GM18499 (cell line): ENCODE measurements around the gene PABPC3.

Experiments
- ATAC-seq: cut with Tn5 transposase; IDR thresholded peaks from one replicate; pipeline ENCODE4 v1.9.1; 2021; ENCODE audit warnings: moderate number of reproducible peaks; ENCODE audit not compliant: insufficient read depth, unreplicated experiment

PABPC3 gene

GRCh38 chr13:25110956-25111584 lies 15.1 kb downstream of the PABPC3 start:
- no peak for ATAC-seq

- ATAC-seq = no peak
Observed at GRCh38 chr13:25111585-25111956, 15.6 kb downstream of the PABPC3 start.

GRCh38 chr13:25112695-25113255 lies 16.8 kb downstream of the PABPC3 start:
- no peak for ATAC-seq

GRCh38 chr13:25114220-25114619 lies 18.3 kb downstream of the PABPC3 start:
- ATAC-seq = no peak

- no peak for ATAC-seq
Observed at GRCh38 chr13:25116044-25116443, 20.1 kb downstream of the PABPC3 start.

GRCh38 chr13:25117312-25117711 lies 21.4 kb downstream of the PABPC3 start:
- ATAC-seq = no peak

GRCh38 chr13:25118378-25118905 lies 22.5 kb downstream of the PABPC3 start:
- no peak for ATAC-seq

- ATAC-seq = no peak
Observed at GRCh38 chr13:25130944-25131343, 35.0 kb downstream of the PABPC3 start.

- ATAC-seq = no peak
Observed at GRCh38 chr13:25131881-25132420, 36.0 kb downstream of the PABPC3 start.

- ATAC-seq = no peak
Observed at GRCh38 chr13:25132751-25133390, 36.9 kb downstream of the PABPC3 start.

- no peak for ATAC-seq
Observed at GRCh38 chr13:25135896-25136295, 40.0 kb downstream of the PABPC3 start.

GRCh38 chr13:25136880-25137787 lies 41.2 kb downstream of the PABPC3 start:
- no peak for ATAC-seq

GRCh38 chr13:25137788-25138115 lies 41.8 kb downstream of the PABPC3 start:
- no peak for ATAC-seq

- ATAC-seq = no peak
Observed at GRCh38 chr13:25141042-25141441, 45.1 kb downstream of the PABPC3 start.

- no peak for ATAC-seq
Observed at GRCh38 chr13:25143706-25144105, 47.8 kb downstream of the PABPC3 start.

GRCh38 chr13:25147638-25148401 lies 51.9 kb downstream of the PABPC3 start:
- ATAC-seq = no peak

GRCh38 chr13:25148402-25148771 lies 52.5 kb downstream of the PABPC3 start:
- ATAC-seq = no peak
